ENCODE data around the gene HTRA3. TPM values are rescaled to one million over a fixed set of nuclear protein-coding genes. Genes with fewer than 3 reads are reported as not detected.

The HTRA3 gene
- total RNA-seq, 1 experiment from 2014 or later: not detected

GRCh38 chr4:8307714-8308113 lies 38.2 kb downstream of the HTRA3 start:
- DNase-seq: no peak
- no peaks in the 10 kb centered on the region for H3K9me3 ChIP-seq (ENCODE audit: low read length)

GRCh38 chr4:8308144-8308543 lies 38.6 kb downstream of the HTRA3 start:
- Histone ChIP-seq H3K27me3 (ENCODE audit: low read length) (no peaks in the 10 kb centered on the region), H3K4me2 (ENCODE audit: low read depth, low read length, poor library complexity, severe bottlenecking) (no peak overlapping the region), H3K79me2 (ENCODE audit: low read length) (no peaks in the 10 kb centered on the region), H3K9me2 (replicated peaks; ENCODE audit: insufficient read depth, low read length) (no peaks in the 10 kb centered on the region), H3K36me3 (ENCODE audit: insufficient read depth, low read length) (no peaks in the 10 kb centered on the region), H3K9ac (ENCODE audit: low read length) (no peak overlapping the region), H2AFZ (ENCODE audit: low read length) (no peak overlapping the region), H3K27ac (ENCODE audit: low read length) (no peak overlapping the region), H4K20me1 (ENCODE audit: insufficient read depth, low read depth, low read length) (no peaks in the 10 kb centered on the region), H3K4me1 (ENCODE audit: low read length) (no peaks in the 10 kb centered on the region), H3K4me3 (ENCODE audit: low read length) (no peak overlapping the region), H3K9me3 (ENCODE audit: low read length) (no peaks in the 10 kb centered on the region)
- no peak for DNase-seq

More at GRCh38 chr4:8307714-8308113, 38.2 kb downstream of the HTRA3 start:
- Histone ChIP-seq H3K4me2 (ENCODE audit: low read depth, low read length, poor library complexity, severe bottlenecking) (no peak overlapping the region), H3K9ac (ENCODE audit: low read length) (no peak overlapping the region), H3K27me3 (ENCODE audit: low read length) (no peaks in the 10 kb centered on the region), H4K20me1 (ENCODE audit: insufficient read depth, low read depth, low read length) (no peaks in the 10 kb centered on the region), H3K79me2 (ENCODE audit: low read length) (no peaks in the 10 kb centered on the region), H2AFZ (ENCODE audit: low read length) (no peak overlapping the region), H3K9me2 (replicated peaks; ENCODE audit: insufficient read depth, low read length) (no peaks in the 10 kb centered on the region), H3K27ac (ENCODE audit: low read length) (no peak overlapping the region), H3K4me3 (ENCODE audit: low read length) (no peak overlapping the region), H3K4me1 (ENCODE audit: low read length) (no peaks in the 10 kb centered on the region), H3K36me3 (ENCODE audit: insufficient read depth, low read length) (no peaks in the 10 kb centered on the region)

GRCh38 chr4:8308856-8309771 lies 39.6 kb downstream of the HTRA3 start:
- Histone ChIP-seq H3K9me3 (ENCODE audit: low read length) (no peaks in the 10 kb centered on the region), H4K20me1 (ENCODE audit: insufficient read depth, low read depth, low read length) (no peaks in the 10 kb centered on the region), H3K4me2 (ENCODE audit: low read depth, low read length, poor library complexity, severe bottlenecking) (no peak overlapping the region), H3K27ac (ENCODE audit: low read length) (no peak overlapping the region), H3K9me2 (replicated peaks; ENCODE audit: insufficient read depth, low read length) (no peaks in the 10 kb centered on the region), H3K27me3 (ENCODE audit: low read length) (no peaks in the 10 kb centered on the region), H3K79me2 (ENCODE audit: low read length) (no peaks in the 10 kb centered on the region), H3K9ac (ENCODE audit: low read length) (no peak overlapping the region), H3K4me1 (ENCODE audit: low read length) (no peaks in the 10 kb centered on the region), H3K4me3 (ENCODE audit: low read length) (no peak overlapping the region), H3K36me3 (ENCODE audit: insufficient read depth, low read length) (no peaks in the 10 kb centered on the region), H2AFZ (ENCODE audit: low read length) (no peak overlapping the region)
- DNase-seq: no peak

GRCh38 chr4:8310306-8310705 lies 40.8 kb downstream of the HTRA3 start:
- Histone ChIP-seq H3K9me2 (replicated peaks; ENCODE audit: insufficient read depth, low read length) (no peaks in the 10 kb centered on the region), H3K36me3 (ENCODE audit: insufficient read depth, low read length) (no peaks in the 10 kb centered on the region), H2AFZ (ENCODE audit: low read length) (no peak overlapping the region), H3K27me3 (ENCODE audit: low read length) (no peaks in the 10 kb centered on the region), H4K20me1 (ENCODE audit: insufficient read depth, low read depth, low read length) (no peaks in the 10 kb centered on the region), H3K27ac (ENCODE audit: low read length) (no peak overlapping the region), H3K9me3 (ENCODE audit: low read length) (no peaks in the 10 kb centered on the region), H3K9ac (ENCODE audit: low read length) (no peak overlapping the region), H3K4me3 (ENCODE audit: low read length) (no peak overlapping the region), H3K79me2 (ENCODE audit: low read length) (no peaks in the 10 kb centered on the region), H3K4me1 (ENCODE audit: low read length) (no peaks in the 10 kb centered on the region), H3K4me2 (ENCODE audit: low read depth, low read length, poor library complexity, severe bottlenecking) (no peak overlapping the region)
- no peak for DNase-seq

GRCh38 chr4:8311101-8312068 lies 41.8 kb downstream of the HTRA3 start:
- H3K4me2 ChIP-seq (ENCODE audit: low read depth, low read length, poor library complexity, severe bottlenecking): no peak overlapping the region
- H2AFZ ChIP-seq (ENCODE audit: low read length): no peak overlapping the region
- H3K27ac ChIP-seq (ENCODE audit: low read length): no peak overlapping the region
- H3K9me2 ChIP-seq (replicated peaks; ENCODE audit: insufficient read depth, low read length): no peaks in the 10 kb centered on the region
- H3K9ac ChIP-seq (ENCODE audit: low read length): no peak overlapping the region
- no peak for DNase-seq
- H3K9me3 ChIP-seq (ENCODE audit: low read length): no peaks in the 10 kb centered on the region
- no peaks in the 10 kb centered on the region for H3K4me1 ChIP-seq (ENCODE audit: low read length)
- no peaks in the 10 kb centered on the region for H3K79me2 ChIP-seq (ENCODE audit: low read length)
- H3K36me3 ChIP-seq (ENCODE audit: insufficient read depth, low read length): no peaks in the 10 kb centered on the region
- H4K20me1 ChIP-seq (ENCODE audit: insufficient read depth, low read depth, low read length): no peaks in the 10 kb centered on the region
- no peak overlapping the region for H3K4me3 ChIP-seq (ENCODE audit: low read length)
- H3K27me3 ChIP-seq (ENCODE audit: low read length): no peaks in the 10 kb centered on the region

- Histone ChIP-seq H3K4me3 (ENCODE audit: low read length) (no peak overlapping the region), H3K27me3 (ENCODE audit: low read length) (no peaks in the 10 kb centered on the region), H3K9ac (ENCODE audit: low read length) (no peak overlapping the region), H4K20me1 (ENCODE audit: insufficient read depth, low read depth, low read length) (no peaks in the 10 kb centered on the region), H3K79me2 (ENCODE audit: low read length) (no peaks in the 10 kb centered on the region), H2AFZ (ENCODE audit: low read length) (no peak overlapping the region), H3K27ac (ENCODE audit: low read length) (no peak overlapping the region), H3K9me3 (ENCODE audit: low read length) (no peaks in the 10 kb centered on the region), H3K9me2 (replicated peaks; ENCODE audit: insufficient read depth, low read length) (no peaks in the 10 kb centered on the region), H3K4me1 (ENCODE audit: low read length) (no peaks in the 10 kb centered on the region), H3K4me2 (ENCODE audit: low read depth, low read length, poor library complexity, severe bottlenecking) (no peak overlapping the region), H3K36me3 (ENCODE audit: insufficient read depth, low read length) (no peaks in the 10 kb centered on the region)
- DNase-seq: no peak
Observed at GRCh38 chr4:8312069-8312445, 42.5 kb downstream of the HTRA3 start.

- no peaks in the 10 kb centered on the region for H3K79me2 ChIP-seq (ENCODE audit: low read length)
- H3K9me3 ChIP-seq (ENCODE audit: low read length): no peaks in the 10 kb centered on the region
- H3K4me1 ChIP-seq (ENCODE audit: low read length): no peaks in the 10 kb centered on the region
- DNase-seq: no peak
- no peak overlapping the region for H2AFZ ChIP-seq (ENCODE audit: low read length)
- H3K27me3 ChIP-seq (ENCODE audit: low read length): no peaks in the 10 kb centered on the region
- H3K36me3 ChIP-seq (ENCODE audit: insufficient read depth, low read length): no peaks in the 10 kb centered on the region
- H3K9ac ChIP-seq (ENCODE audit: low read length): no peak overlapping the region
- no peak overlapping the region for H3K27ac ChIP-seq (ENCODE audit: low read length)
- H3K9me2 ChIP-seq (replicated peaks; ENCODE audit: insufficient read depth, low read length): no peaks in the 10 kb centered on the region
- H4K20me1 ChIP-seq (ENCODE audit: insufficient read depth, low read depth, low read length): no peaks in the 10 kb centered on the region
- no peak overlapping the region for H3K4me3 ChIP-seq (ENCODE audit: low read length)
- no peak overlapping the region for H3K4me2 ChIP-seq (ENCODE audit: low read depth, low read length, poor library complexity, severe bottlenecking)
Observed at GRCh38 chr4:8312976-8313375, 43.4 kb downstream of the HTRA3 start.

- Histone ChIP-seq H3K27ac (ENCODE audit: low read length) (no peak overlapping the region), H3K9me3 (ENCODE audit: low read length) (no peaks in the 10 kb centered on the region), H3K36me3 (ENCODE audit: insufficient read depth, low read length) (no peaks in the 10 kb centered on the region), H3K79me2 (ENCODE audit: low read length) (no peaks in the 10 kb centered on the region), H3K4me1 (ENCODE audit: low read length) (no peaks in the 10 kb centered on the region), H3K4me3 (ENCODE audit: low read length) (no peak overlapping the region), H4K20me1 (ENCODE audit: insufficient read depth, low read depth, low read length) (no peaks in the 10 kb centered on the region), H3K9me2 (replicated peaks; ENCODE audit: insufficient read depth, low read length) (no peaks in the 10 kb centered on the region), H3K4me2 (ENCODE audit: low read depth, low read length, poor library complexity, severe bottlenecking) (no peak overlapping the region), H3K27me3 (ENCODE audit: low read length) (no peaks in the 10 kb centered on the region), H3K9ac (ENCODE audit: low read length) (no peak overlapping the region), H2AFZ (ENCODE audit: low read length) (no peak overlapping the region)
- no peak for DNase-seq
Observed at GRCh38 chr4:8314691-8315255, 45.2 kb downstream of the HTRA3 start.
